ENCODE results near the gene VRK1.
"Not testable (repeated sequence)": the region's sequence is repeated elsewhere in the genome, so short reads cannot be mapped to it uniquely, and the experiment has no call there.

VRK1 gene

DNA sequence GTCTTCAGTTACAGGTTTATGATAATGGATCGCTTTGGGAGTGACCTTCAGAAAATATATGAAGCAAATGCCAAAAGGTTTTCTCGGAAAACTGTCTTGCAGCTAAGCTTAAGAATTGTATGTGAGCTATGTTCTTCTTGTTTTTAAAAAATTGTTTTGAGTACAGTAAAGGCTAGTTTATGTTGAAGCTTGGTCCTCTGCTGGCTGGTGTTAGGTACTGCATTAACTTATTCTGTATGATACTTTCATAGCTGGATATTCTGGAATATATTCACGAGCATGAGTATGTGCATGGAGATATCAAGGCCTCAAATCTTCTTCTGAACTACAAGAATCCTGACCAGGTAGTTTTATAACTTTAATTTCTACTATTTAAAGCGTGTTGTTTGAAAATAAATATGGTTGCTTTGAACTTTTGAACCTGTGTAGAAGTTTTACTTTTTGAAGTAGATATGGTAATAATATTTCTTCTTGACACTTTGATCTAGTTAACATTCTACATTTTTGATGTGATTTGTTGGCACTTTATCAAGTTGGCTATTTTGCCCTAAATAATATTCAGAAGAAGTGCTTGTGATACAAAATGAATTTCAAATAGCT is 55.7 kb downstream of the VRK1 start:
- H3K36me3 ChIP-seq (ENCODE audit: insufficient read depth, low read length): no peaks in the 10 kb centered on the region
- no peaks in the 10 kb centered on the region for H3K9me3 ChIP-seq (ENCODE audit: control insufficient read depth, insufficient read depth, low read length)
- no peak overlapping the region for H3K9ac ChIP-seq (ENCODE audit: low read depth, low read length)
- H3K4me1 ChIP-seq (ENCODE audit: insufficient read depth, low read length): no peaks in the 10 kb centered on the region

GRCh38 chr14:96858643-96859042 is 61.5 kb downstream of the VRK1 start:
- Histone ChIP-seq H3K9me3 (ENCODE audit: control insufficient read depth, insufficient read depth, low read length) (no peaks in the 10 kb centered on the region), H3K9ac (ENCODE audit: low read depth, low read length) (no peak overlapping the region), H3K36me3 (ENCODE audit: insufficient read depth, low read length) (no peaks in the 10 kb centered on the region), H3K4me1 (ENCODE audit: insufficient read depth, low read length) (peaks cover 20% of the 10 kb centered on the region)

DNA sequence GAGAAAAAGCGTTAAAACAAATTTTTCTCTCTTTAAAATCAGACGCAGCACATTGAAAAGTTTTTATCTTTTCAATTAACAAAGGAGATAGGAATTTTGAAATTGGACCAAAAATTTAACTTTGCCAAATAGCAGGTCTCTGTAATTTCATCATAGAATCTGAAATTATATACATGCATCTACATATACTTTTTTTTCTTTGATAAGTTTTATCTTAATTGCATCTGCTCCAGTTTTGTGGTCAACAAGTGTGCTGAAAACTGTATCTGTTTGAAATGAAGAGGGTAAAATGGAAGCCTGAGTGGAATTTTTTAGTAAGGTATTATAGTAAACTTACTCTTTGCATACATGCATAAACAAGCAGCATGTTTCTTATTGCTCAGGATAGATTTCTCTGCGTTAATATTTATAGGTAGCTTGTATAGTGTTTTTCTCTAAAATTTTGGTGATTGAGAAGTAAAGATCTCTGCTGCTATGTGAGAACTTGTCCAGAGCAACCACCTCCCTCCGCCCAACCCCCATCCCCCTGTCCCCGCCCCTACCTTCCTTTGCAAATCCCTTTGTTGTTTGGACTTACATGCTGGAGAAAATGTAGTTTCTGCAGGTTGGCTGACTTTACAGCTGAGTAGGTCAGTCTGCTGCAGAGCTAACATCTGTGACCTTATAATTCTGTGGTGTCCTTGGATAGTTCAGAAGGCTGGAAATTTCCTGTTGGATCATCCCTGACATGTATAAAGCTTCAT is 64.6 kb downstream of the VRK1 start:
- no peaks in the 10 kb centered on the region; the same call in 1 of the 2 replicates for H3K36me3 ChIP-seq (ENCODE audit: insufficient read depth, low read length)
- H3K9me3 ChIP-seq (ENCODE audit: control insufficient read depth, insufficient read depth, low read length): no peaks in the 10 kb centered on the region
- H3K9ac ChIP-seq (ENCODE audit: low read depth, low read length): no peak overlapping the region
- H3K4me1 ChIP-seq (ENCODE audit: insufficient read depth, low read length): peaks cover 24% of the 10 kb centered on the region

- no peaks in the 10 kb centered on the region; the same call in 1 of the 2 replicates for H3K36me3 ChIP-seq (ENCODE audit: insufficient read depth, low read length)
- no peak overlapping the region for H3K9ac ChIP-seq (ENCODE audit: low read depth, low read length)
- no peaks in the 10 kb centered on the region for H3K9me3 ChIP-seq (ENCODE audit: control insufficient read depth, insufficient read depth, low read length)
- H3K4me1 ChIP-seq (ENCODE audit: insufficient read depth, low read length): peaks cover 24% of the 10 kb centered on the region
Observed at GRCh38 chr14:96863327-96863985, 66.3 kb downstream of the VRK1 start.

DNA sequence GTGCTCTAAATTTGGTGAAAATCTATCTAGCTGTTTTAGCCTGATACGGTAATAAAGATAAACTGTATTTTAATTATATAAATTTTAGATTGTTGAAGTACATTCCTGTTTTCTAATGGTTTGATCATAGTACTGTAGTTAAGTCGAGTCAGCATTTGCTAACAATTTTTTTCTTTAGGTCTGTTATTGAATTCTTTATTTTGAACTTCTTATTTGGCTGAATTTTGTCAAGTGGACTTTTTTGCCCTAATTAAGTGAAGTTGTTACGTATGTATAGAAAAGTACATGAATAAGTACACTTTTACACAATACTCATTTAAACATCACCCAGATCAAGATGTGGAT is 66.8 kb downstream of the VRK1 start:
- peaks cover 24% of the 10 kb centered on the region for H3K4me1 ChIP-seq (ENCODE audit: insufficient read depth, low read length)
- no peaks in the 10 kb centered on the region; the same call in 1 of the 2 replicates for H3K36me3 ChIP-seq (ENCODE audit: insufficient read depth, low read length)
- no peaks in the 10 kb centered on the region for H3K9me3 ChIP-seq (ENCODE audit: control insufficient read depth, insufficient read depth, low read length)
- H3K9ac ChIP-seq (ENCODE audit: low read depth, low read length): no peak overlapping the region

GRCh38 chr14:96867634-96868033 is 70.5 kb downstream of the VRK1 start:
- H3K36me3 ChIP-seq (ENCODE audit: insufficient read depth, low read length): no peaks in the 10 kb centered on the region; the same call in none of the 2 replicates
- H3K9ac ChIP-seq (ENCODE audit: low read depth, low read length): no peak overlapping the region
- peaks cover 13% of the 10 kb centered on the region for H3K4me1 ChIP-seq (ENCODE audit: insufficient read depth, low read length)
- H3K9me3 ChIP-seq (ENCODE audit: control insufficient read depth, insufficient read depth, low read length): no peaks in the 10 kb centered on the region

GRCh38 chr14:96874127-96874526 is 76.9 kb downstream of the VRK1 start:
- peaks cover 5% of the 10 kb centered on the region for H3K36me3 ChIP-seq (ENCODE audit: insufficient read depth, low read length)
- H3K9ac ChIP-seq (ENCODE audit: low read depth, low read length): no peak overlapping the region
- no peaks in the 10 kb centered on the region for H3K4me1 ChIP-seq (ENCODE audit: insufficient read depth, low read length)
- no peaks in the 10 kb centered on the region for H3K9me3 ChIP-seq (ENCODE audit: control insufficient read depth, insufficient read depth, low read length)

DNA sequence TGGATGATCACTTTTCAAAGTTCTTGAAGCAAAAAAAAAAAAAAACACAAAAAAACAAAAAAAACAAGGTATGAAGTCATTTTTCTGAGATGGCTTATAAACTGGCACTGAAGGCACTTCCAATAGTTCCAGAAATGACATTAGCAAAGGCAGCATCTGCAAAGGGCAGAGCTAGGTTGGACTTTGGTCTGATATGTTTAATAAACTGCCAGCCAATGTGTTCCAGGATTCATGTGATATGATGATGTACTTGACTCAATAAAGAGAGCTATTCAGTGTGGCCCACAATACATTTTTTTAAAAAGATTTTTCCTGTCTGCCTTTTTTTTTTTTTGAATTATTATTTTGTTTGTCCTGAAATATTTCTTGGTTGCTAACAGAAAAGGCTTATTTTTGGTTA is 79.6 kb downstream of the VRK1 start:
- Histone ChIP-seq H3K9ac (ENCODE audit: low read depth, low read length) (no peak overlapping the region), H3K9me3 (ENCODE audit: control insufficient read depth, insufficient read depth, low read length) (no peaks in the 10 kb centered on the region), H3K4me1 (ENCODE audit: insufficient read depth, low read length) (no peaks in the 10 kb centered on the region), H3K36me3 (ENCODE audit: insufficient read depth, low read length) (peaks cover 5% of the 10 kb centered on the region; the same call in 1 of the 2 replicates)

- Histone ChIP-seq H3K36me3 (ENCODE audit: insufficient read depth, low read length) (no peaks in the 10 kb centered on the region), H3K9me3 (ENCODE audit: control insufficient read depth, insufficient read depth, low read length) (peaks cover 3% of the 10 kb centered on the region; the same call in 1 of the 2 replicates), H3K4me1 (ENCODE audit: insufficient read depth, low read length) (no peaks in the 10 kb centered on the region), H3K9ac (ENCODE audit: low read depth, low read length) (no peak overlapping the region)
Observed at GRCh38 chr14:96881713-96882112, 84.5 kb downstream of the VRK1 start.

- H3K4me1 ChIP-seq (ENCODE audit: insufficient read depth, low read length): peaks cover 12% of the 10 kb centered on the region
- not testable (repeated sequence) for H3K9ac ChIP-seq (ENCODE audit: low read depth, low read length); H3K9me3 ChIP-seq (ENCODE audit: control insufficient read depth, insufficient read depth, low read length); H3K36me3 ChIP-seq (ENCODE audit: insufficient read depth, low read length)
Observed at GRCh38 chr14:96883974-96884373, 86.8 kb downstream of the VRK1 start.

DNA sequence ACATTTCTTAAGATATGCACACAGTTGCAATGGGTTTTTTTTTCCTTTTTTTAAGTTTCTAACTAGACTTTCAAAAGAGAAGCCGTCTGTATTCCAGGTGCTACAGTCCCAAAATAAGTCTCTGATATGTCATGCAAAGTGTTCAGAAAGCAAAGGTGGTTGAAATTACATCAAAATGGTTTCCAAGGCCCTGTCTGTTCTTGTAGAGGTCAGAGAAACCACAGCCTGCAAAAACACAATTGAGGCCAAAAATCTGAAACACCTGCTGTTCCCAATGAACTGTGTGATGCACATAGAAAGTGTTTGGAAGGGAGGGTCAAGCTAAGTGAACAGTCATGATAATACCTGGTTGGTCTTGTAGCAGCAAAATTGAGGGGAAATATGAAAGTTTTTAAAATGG is 91.0 kb downstream of the VRK1 start:
- H3K4me1 ChIP-seq (ENCODE audit: insufficient read depth, low read length): peaks cover 16% of the 10 kb centered on the region
- no peaks in the 10 kb centered on the region for H3K9me3 ChIP-seq (ENCODE audit: control insufficient read depth, insufficient read depth, low read length)
- H3K36me3 ChIP-seq (ENCODE audit: insufficient read depth, low read length): no peaks in the 10 kb centered on the region
- no peak overlapping the region for H3K9ac ChIP-seq (ENCODE audit: low read depth, low read length)

GRCh38 chr14:96888593-96888992 is 91.4 kb downstream of the VRK1 start:
- H3K36me3 ChIP-seq (ENCODE audit: insufficient read depth, low read length): no peaks in the 10 kb centered on the region
- H3K4me1 ChIP-seq (ENCODE audit: insufficient read depth, low read length): peaks cover 16% of the 10 kb centered on the region
- no peak overlapping the region for H3K9ac ChIP-seq (ENCODE audit: low read depth, low read length)
- H3K9me3 ChIP-seq (ENCODE audit: control insufficient read depth, insufficient read depth, low read length): no peaks in the 10 kb centered on the region

DNA sequence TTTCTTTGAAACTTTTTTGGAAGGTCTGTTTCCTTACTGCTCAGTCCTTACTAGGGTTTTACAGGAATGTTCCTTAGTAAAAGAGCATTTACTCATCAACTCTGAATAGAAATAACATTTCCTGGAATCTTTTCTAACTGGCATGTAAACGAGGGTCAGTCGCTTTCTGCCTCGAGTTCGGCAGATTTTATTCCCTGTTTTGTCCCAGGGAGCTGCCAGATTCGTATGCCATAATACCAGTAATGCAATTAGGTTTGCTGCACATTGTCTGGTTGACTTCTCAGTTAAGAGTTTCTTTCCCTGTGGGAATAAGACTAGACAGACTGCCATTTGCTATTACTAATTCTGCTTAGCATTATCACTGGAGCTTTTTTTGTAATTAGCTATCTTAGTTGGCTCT is 91.9 kb downstream of the VRK1 start:
- no peak overlapping the region for H3K9ac ChIP-seq (ENCODE audit: low read depth, low read length)
- H3K4me1 ChIP-seq (ENCODE audit: insufficient read depth, low read length): peaks cover 16% of the 10 kb centered on the region
- H3K36me3 ChIP-seq (ENCODE audit: insufficient read depth, low read length): no peaks in the 10 kb centered on the region
- no peaks in the 10 kb centered on the region for H3K9me3 ChIP-seq (ENCODE audit: control insufficient read depth, insufficient read depth, low read length)

DNA sequence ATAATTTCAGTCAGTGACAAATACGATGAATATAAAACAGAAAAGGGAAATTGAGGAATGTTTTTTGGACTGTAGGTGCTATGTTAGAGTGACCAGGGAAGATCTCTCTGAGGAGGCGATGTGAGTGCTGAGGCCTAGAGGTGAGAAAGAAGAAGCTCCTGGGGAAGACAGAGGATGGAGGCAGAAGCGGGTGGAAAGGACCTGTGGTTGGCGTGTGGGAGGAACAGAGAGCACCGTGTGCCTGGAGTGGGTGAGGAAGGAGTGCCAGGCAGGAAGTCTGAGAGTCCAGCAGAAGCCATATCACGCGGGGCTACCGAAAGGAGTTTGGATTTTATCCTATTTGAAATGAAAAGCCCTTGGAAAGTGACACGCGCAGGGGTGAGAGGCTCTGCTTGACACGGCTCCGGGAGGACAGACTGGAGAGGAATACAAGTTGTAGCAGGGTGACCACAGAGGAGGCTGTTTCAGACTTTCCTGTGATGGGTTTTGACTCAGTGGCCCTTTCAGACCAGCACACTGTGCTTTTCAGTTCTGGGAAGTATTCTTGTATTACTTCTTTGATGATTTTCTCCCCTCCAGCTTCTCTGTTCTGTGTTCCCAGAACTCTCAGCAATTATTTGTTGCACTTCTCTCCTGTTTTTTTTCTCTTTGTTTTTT is 96.9 kb downstream of the VRK1 start:
- Histone ChIP-seq H3K4me1 (ENCODE audit: insufficient read depth, low read length) (peaks cover 3% of the 10 kb centered on the region; the same call in 1 of the 2 replicates), H3K9ac (ENCODE audit: low read depth, low read length) (no peak overlapping the region), H3K36me3 (ENCODE audit: insufficient read depth, low read length) (no peaks in the 10 kb centered on the region; the same call in 1 of the 2 replicates), H3K9me3 (ENCODE audit: control insufficient read depth, insufficient read depth, low read length) (no peaks in the 10 kb centered on the region)

Data from ES-I3 (cell line).